Measurements from ENCODE around the gene ADIPOR1. TPM values are rescaled to one million over a fixed set of nuclear protein-coding genes. Genes with fewer than 3 reads are reported as not detected.

The ADIPOR1 gene
- total and polyA plus RNA-seq, 2 of the 4 experiments (the other 2 are of a cell fraction) = 82.7 to 92.5 TPM

DNA sequence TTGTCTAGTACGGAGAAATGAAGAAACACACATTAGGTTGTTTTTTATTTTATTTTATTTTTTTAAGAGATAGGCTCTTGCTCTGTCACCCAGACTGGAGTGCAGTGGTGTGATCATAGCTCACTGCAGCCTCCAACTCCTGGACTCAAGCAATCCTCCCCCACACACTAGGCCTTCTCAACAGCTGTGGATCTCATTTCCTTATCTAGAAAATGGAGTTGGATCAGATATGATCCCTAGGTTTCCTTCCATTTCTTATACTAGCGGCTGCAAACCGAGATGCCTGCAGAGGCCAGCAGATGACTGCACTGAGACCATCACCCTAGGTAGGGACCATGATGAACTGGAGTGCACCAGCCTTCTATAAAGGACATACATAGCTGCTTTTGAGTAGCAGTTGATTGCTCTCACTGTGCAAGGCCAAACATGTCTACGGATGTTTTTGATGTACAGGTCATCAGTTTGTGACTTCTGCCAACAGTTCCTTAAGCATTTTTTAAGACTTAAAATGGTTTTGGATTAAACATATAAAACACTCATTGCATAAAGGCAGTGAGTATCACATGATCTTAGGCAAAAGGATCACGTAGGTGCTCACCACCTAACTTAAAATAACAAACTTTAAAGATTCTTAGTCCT, 19.7 kb downstream of the ADIPOR1 start:
- POLR2A ChIA-PET (ENCODE audit: unreplicated experiment) = no interaction called here

More for the DNA sequence above, 19.7 kb downstream of the ADIPOR1 start:
- BruUV-seq (replicated peaks) = no TSS peak
- Histone ChIP-seq H3K9me3 (ENCODE audit: control insufficient read depth, insufficient read depth, low read length) (no peaks in the 10 kb centered on the region), H3K27me3 (ENCODE audit: control insufficient read depth, insufficient read depth, low read length) (no peaks in the 10 kb centered on the region), H4K5ac (ENCODE audit: low read depth, low read length) (no peak overlapping the region), H3K4me1 (ENCODE audit: control insufficient read depth, insufficient read depth, low read length) (no peaks in the 10 kb centered on the region), H3K36me3 (ENCODE audit: control insufficient read depth, insufficient read depth, low read length) (peaks cover 21% of the 10 kb centered on the region), H2AK5ac (ENCODE audit: low read depth, low read length) (no peak overlapping the region), H4K91ac (ENCODE audit: insufficient read depth, low read depth, low read length) (no peak overlapping the region), H3K9ac (ENCODE audit: low read depth, low read length) (no peak overlapping the region), H4K8ac (ENCODE audit: low read depth in 2 of 2, low read length in 2 of 2) (no peak overlapping the region), H2BK20ac (ENCODE audit: low read depth, low read length) (no peak overlapping the region), H2AK9ac (replicated peaks; ENCODE audit: low read depth, low read length, poor library complexity) (no peak overlapping the region), H3K27ac (ENCODE audit: insufficient read depth, low read length) (no peak overlapping the region), H3K4ac (ENCODE audit: low read depth, low read length) (no peak overlapping the region), H2AFZ (replicated peaks; ENCODE audit: low read length, poor library complexity) (no peak overlapping the region), H3K9me1 (ENCODE audit: insufficient read depth, low read length) (no peaks in the 10 kb centered on the region), H3K14ac (replicated peaks; ENCODE audit: low read depth, low read length) (no peak overlapping the region), H3K4me2 (ENCODE audit: low read depth, low read length) (no peak overlapping the region), H2BK15ac (ENCODE audit: low read depth, low read length) (no peak overlapping the region), H3K23ac (ENCODE audit: low read depth, low read length) (no peak overlapping the region), H4K20me1 (ENCODE audit: insufficient read depth, low read length) (no peaks in the 10 kb centered on the region), H2BK5ac (ENCODE audit: low read depth, low read length, poor library complexity, severe bottlenecking) (no peak overlapping the region), H3K18ac (ENCODE audit: low read depth, low read length) (no peak overlapping the region), H3K4me3 (ENCODE audit: insufficient read depth, low read depth, low read length) (no peak overlapping the region), H3K56ac (ENCODE audit: extremely low read depth, insufficient read depth, low read length) (no peak overlapping the region), H2BK120ac (ENCODE audit: low read depth, low read length) (no peak overlapping the region), H3K79me1 (ENCODE audit: low read depth in 1 of 2, low read length in 2 of 2) (no peaks in the 10 kb centered on the region)
- 100% methylated on average over 1 of the region's 5 CpGs; no CpG with 5 or more reads in 1 of the 2 experiments for WGBS, 2 experiments (ENCODE audit: extremely low coverage in 2 of 2, insufficient read length in 1 of 2)
- no peak for TF ChIP-seq CHD1 (IDR thresholded peaks at IDR 0.05; ENCODE audit: low read depth, low read length)
- TF ChIP-seq BHLHE40 (IDR thresholded peaks at IDR 0.05; ENCODE audit: low read depth, low read length) = no peak
- TF ChIP-seq, protein P1, sequence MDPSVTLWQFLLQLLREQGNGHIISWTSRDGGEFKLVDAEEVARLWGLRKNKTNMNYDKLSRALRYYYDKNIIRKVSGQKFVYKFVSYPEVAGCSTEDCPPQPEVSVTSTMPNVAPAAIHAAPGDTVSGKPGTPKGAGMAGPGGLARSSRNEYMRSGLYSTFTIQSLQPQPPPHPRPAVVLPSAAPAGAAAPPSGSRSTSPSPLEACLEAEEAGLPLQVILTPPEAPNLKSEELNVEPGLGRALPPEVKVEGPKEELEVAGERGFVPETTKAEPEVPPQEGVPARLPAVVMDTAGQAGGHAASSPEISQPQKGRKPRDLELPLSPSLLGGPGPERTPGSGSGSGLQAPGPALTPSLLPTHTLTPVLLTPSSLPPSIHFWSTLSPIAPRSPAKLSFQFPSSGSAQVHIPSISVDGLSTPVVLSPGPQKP (IDR thresholded peaks at IDR 0.05; ENCODE audit: borderline replicate concordance, low read depth, low read length) = no peak
- no peak for TF ChIP-seq RCOR1 (IDR thresholded peaks at IDR 0.05; ENCODE audit: insufficient replicate concordance, low read length)
- no peak for TF ChIP-seq FOS (IDR thresholded peaks at IDR 0.05; ENCODE audit: low read depth, low read length)
- no peak for TF ChIP-seq RAD21 (IDR thresholded peaks at IDR 0.05; ENCODE audit: low read length)
- TF ChIP-seq POLR2A (IDR thresholded peaks at IDR 0.05; ENCODE audit: low read depth, low read length) = no peak
- no peak for TF ChIP-seq MXI1 (IDR thresholded peaks at IDR 0.05; ENCODE audit: borderline replicate concordance, low read depth, low read length)
- TF ChIP-seq RFX5 (IDR thresholded peaks at IDR 0.05; ENCODE audit: low read depth, low read length) = no peak
- TF ChIP-seq CEBPB (IDR thresholded peaks at IDR 0.05; ENCODE audit: low read depth, low read length) = no peak
- no peak for TF ChIP-seq MAZ (IDR thresholded peaks at IDR 0.05; ENCODE audit: borderline replicate concordance, low read depth, low read length)
- no peak for TF ChIP-seq SMC3 (IDR thresholded peaks at IDR 0.05; ENCODE audit: low read depth, low read length)
- TF ChIP-seq, protein P2, sequence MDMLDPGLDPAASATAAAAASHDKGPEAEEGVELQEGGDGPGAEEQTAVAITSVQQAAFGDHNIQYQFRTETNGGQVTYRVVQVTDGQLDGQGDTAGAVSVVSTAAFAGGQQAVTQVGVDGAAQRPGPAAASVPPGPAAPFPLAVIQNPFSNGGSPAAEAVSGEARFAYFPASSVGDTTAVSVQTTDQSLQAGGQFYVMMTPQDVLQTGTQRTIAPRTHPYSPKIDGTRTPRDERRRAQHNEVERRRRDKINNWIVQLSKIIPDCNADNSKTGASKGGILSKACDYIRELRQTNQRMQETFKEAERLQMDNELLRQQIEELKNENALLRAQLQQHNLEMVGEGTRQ (IDR thresholded peaks at IDR 0.05; ENCODE audit: low read depth, low read length) = no peak
- TF ChIP-seq MAFK (IDR thresholded peaks at IDR 0.05; ENCODE audit: low read depth, low read length) = no peak
- TF ChIP-seq, protein P3, sequence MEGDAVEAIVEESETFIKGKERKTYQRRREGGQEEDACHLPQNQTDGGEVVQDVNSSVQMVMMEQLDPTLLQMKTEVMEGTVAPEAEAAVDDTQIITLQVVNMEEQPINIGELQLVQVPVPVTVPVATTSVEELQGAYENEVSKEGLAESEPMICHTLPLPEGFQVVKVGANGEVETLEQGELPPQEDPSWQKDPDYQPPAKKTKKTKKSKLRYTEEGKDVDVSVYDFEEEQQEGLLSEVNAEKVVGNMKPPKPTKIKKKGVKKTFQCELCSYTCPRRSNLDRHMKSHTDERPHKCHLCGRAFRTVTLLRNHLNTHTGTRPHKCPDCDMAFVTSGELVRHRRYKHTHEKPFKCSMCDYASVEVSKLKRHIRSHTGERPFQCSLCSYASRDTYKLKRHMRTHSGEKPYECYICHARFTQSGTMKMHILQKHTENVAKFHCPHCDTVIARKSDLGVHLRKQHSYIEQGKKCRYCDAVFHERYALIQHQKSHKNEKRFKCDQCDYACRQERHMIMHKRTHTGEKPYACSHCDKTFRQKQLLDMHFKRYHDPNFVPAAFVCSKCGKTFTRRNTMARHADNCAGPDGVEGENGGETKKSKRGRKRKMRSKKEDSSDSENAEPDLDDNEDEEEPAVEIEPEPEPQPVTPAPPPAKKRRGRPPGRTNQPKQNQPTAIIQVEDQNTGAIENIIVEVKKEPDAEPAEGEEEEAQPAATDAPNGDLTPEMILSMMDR (conservative IDR thresholded peaks at IDR 0.05; ENCODE audit: low read depth, low read length) = no peak
- TF ChIP-seq NFE2L2 (IDR thresholded peaks at IDR 0.05; ENCODE audit: low read depth, low read length) = no peak
- dilution Hi-C loops (cut with HindIII; ENCODE audit: low sequenced_read_pairs, unreplicated experiment) (no loop called here), intact Hi-C loops (cut with micrococcal nuclease) (no loop called here), in situ Hi-C loops (cut with MboI; ENCODE audit: low sequenced_read_pairs) (no loop called here)
- ATAC-seq (ENCODE audit: low read depth) (no peak), DNase-seq (no peak)
- CTCF ChIA-PET = no interaction called here

Measured in IMR-90 (cell line).